ENCODE measurements around the gene CTDNEP1.

The CTDNEP1 gene

DNA sequence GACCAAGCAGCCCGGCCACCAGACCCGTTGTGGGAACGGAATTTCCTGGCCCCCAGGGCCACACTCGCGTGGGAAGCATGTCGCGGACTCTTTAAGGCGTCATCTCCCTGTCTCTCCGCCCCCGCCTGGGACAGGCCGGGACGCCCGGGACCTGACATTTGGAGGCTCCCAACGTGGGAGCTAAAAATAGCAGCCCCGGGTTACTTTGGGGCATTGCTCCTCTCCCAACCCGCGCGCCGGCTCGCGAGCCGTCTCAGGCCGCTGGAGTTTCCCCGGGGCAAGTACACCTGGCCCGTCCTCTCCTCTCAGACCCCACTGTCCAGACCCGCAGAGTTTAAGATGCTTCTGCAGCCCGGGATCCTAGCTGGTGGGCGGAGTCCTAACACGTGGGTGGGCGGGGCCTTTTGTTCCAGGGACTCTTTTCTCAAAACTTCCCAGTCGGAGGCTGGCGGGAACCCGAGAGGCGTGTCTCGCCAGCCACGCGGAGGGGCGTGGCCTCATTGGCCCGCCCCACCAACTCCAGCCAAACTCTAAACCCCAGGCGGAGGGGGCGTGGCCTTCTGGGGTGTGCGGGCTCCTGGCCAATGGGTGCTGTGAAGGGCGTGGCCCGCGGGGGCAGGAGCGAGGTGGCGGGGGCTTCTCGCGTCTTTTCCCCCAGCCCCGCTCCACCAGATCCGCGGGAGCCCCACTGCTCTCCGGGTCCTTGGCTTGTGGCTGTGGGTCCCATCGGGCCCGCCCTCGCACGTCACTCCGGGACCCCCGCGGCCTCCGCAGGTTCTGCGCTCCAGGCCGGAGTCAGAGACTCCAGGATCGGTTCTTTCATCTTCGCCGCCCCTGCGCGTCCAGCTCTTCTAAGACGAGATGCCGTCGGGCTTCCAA, 29.8 kb upstream of the CTDNEP1 start, which contains the start of gene SLC2A4:
SLC2A4 (plus strand) TSS at position 645 of the 879 bp plus-strand sequence; CDS start at position 862, 217 bp downstream.
- DNase-seq = peak; percentile 97

DNA sequence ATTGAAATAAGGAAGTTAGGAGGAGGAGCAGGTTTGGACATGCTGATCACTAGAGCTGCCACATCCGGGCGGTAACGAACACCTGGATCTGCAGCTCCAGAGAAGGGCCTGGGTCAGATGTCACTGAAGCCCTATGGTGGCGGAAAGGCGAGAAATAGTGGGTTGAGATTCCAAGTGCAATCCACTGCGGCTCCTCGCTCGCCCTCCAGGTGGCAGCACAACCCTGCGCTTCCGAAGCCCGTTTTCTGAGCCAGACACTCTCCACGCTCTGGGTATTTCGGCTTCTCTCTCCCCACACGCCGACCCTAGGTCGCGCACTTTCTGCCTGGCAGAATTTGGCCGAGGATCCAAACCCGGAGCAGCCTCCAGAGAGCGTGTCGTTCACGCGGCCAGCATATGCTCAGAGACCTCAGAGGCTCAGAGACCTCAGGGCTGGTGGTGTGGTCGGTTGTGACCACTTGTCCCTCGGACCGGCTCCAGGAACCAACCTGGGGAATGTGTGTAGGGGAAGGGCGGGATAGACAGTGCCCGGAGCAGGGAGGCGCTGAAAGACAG, 29.1 kb upstream of the CTDNEP1 start:
- peak; percentile 94 for DNase-seq

DNA sequence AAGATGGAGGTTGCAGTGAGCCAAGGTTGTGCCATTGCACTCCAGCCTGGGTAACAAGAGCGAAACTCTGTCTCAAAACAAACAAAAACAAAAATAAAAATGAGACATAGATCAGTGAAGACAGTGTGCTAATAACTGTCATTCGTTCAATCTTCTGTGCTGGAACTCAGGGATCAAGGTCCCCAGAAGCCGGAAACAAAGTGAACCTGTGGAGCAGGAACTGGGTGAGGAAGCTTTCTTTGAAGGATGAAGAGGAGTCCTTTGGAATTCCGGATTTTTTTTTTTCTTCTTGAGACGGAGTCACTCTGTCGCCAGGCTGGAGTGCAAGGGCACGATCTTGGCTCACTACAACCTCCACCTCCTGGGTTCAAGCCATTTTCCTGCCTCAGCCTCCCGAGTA, 27.9 kb upstream of the CTDNEP1 start:
- DNase-seq = no peak

DNA sequence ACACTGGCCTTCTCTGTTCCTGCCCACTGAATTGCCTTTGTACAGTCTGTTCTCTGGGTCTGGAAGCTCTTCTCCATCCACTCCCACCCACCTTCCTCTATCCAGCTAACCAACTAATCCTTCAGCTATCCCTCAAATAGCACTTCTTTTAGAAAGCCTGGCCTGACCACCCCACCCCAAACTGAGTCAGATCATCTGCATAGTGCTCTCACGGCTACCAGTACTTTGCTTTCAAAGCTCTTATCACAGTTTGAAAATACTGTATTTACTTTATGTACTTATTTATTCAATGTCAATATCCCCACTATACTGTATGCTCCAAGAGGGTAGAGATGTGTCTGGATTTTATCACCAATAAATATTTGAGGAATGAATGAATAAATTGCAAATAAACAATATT, 15.2 kb upstream of the CTDNEP1 start:
- no peak for DNase-seq

DNA sequence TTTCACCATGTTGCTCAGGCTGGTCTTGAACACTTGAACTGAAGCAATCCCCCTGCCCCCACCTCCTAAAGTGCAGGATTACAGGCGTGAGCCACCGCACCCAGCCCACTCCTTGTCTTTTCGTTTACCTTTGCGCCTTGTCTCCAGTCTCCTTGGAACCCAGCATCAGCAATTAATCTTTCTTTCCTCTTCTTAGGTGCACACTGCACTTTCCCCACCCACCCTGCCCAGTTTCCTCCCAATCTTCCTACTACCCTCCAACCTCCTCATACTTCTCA, 12.2 kb upstream of the CTDNEP1 start:
- DNase-seq = no peak

DNA sequence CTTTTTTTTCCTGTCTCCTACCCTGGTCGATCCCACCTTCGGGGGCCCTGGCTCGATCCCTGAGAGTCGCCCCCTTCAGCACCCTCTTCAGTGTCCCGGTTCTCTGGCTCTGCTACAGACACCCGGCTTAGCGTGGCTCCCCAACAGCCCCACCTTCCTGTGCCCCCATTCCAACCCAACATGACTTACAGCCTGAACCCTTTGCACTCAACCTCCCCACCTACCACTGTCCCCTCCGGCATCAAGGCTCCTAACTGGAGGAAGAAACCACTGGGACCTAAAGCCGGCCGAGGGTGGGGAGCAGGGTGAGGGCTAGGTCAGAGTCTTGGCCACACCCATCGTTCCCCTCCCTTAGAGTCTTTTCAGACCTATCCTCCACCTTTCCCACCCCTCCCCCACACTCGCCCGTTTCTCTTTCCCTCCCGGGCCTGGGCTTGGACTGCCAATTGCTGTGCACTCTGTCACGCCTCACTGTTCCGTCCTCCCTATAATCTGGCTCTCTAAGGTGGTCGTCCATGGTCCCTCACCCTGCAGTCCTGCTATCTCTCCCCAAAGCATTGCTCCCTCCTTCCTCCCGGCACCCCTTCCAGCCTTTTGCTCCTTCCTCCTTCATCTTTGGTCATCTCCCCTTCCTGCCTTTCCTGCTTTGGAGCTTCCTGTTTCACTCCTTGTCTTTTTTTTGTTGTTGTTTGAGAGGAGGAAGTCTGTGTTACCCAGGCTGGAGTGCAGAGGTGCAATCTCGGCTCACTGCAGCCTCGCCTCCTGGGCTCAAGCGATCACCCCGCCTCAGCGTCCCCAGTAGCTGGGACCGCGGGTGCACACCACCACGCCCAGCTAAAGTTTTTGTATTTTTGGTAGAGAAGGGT, 11.6 kb upstream of the CTDNEP1 start:
- DNase-seq = peak; percentile 68

DNA sequence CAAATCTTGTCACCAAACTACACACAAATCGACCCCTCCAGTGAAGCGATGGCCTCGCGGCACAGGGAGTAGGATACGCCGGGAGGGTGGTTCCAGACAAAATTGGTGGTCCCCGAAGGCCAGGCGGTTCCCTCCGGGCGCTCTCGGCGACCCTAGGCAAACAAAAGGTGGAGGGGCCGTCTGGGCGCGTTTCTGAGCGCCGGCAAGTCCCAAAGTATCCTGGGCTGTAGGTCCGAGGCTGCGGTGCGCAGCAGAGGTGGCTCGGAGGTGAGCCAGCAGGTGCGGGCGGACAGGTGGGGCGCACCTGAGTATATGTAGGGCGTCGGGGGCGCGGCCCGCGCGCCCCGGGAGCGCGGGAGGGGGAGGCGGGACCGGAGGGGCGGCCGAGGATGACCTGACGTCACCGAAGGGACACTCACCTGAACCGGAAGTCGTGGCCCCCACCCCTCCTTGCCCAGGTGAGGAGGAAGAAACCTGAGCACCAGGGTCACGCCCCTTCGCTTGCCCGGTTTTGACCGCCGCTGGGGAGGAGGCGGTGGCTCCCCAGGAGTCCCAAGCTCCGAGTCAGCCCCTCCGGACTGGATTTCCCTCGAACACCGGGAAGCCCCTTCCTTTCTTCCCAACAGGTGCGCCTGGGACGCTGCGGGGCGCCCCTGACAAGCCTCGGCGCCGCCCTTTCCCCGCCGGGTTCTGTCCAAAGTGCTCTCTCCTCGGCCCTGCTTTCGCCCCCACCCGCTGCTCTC, 10.8 kb upstream of the CTDNEP1 start, which contains the start of gene CLDN7:
CLDN7 (minus strand) TSS at position 287 of the 743 bp plus-strand sequence. CDS start 435 bp downstream, outside the sequence.
- DNase-seq = peak; percentile 72

DNA sequence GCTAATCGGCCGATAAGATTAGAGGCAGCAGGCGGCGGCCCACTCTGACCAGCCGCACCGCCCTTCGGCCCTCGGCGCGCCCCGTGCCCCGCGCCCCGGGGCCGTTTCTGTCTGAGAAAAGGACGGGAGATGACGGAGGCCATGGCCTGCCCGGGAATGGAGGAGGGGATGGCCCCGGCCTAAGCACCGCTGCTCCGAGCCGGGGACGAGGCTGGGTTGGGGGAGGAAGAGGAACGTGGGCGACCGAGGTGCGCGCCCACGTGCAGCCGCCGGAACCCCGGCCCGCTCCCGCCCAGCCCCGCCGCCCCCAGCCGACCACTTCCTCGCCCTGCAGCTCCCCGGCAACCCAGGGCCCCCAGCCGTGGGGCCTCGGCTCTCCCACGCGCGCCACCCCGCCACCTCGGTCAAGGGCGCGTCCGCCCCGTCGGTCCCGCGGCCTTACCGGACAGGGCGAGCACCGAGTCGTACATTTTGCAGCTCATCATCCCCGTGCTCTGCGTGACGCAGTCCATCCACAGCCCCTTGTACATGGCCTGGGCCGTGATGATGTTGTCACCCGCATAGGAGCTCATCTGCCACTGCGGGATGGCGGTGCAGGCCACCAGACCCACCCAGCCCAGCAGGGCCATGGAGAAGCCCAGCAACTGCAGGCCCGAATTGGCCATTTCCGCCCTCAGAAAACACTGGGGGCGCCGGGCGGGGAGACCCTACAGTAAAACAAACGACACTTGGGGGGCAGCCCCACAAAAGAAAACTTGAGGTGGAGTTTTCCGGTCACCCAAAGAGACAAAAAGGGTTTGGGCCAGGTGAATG, 10.1 kb upstream of the CTDNEP1 start:
- peak; percentile 76 for DNase-seq

DNA sequence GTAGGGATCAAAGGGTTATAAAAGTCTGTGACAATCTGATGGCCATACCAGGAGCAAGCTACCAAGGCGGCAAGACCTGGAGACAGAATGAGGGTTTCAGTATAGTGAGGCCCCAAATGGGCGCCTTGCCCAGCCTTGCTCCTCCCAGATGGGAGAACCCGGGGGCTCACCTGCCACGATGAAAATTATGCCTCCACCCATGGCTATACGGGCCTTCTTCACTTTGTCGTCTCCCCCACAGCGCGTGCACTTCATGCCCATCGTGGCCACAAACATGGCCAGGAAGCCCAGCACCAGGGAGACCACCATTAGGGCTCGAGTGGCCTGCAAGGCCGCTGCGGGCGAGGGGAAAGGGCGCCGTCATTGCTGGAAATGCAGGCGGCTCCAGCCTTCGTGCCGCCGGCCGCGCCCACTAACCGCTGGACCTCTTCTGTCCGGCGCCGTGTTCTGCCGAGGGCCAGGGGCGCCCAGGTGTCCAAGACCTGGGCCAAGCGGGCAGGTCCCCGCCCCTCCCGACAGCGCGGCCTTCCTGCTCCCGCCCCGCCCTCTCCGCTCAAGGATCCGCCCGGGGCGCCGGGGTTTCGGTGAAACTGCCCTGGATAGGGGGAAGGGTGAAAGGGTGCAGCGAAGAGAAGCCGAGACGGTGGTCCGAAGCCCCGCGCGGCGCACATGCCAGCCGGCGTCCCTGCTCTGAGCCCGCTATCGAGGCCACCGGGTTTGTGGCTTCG, 9.3 kb upstream of the CTDNEP1 start:
- no peak for DNase-seq

DNA sequence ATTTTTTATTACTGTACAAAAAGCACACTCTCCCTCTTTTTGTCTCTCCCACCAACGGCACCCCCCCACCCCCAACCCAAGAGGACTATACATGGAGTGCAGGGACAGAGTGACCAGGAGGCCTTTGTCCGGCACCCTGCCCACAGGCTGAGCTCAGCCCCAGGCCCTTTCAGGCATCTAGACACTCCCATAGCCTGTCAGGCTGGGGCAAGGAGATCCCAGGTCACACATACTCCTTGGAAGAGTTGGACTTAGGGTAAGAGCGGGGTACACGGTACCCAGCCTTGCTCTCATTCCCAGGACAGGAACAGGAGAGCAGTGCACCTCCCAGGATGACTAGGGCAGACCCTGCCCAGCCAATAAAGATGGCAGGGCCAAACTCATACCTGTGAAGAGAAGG, 8.6 kb upstream of the CTDNEP1 start:
- no peak for DNase-seq

DNA sequence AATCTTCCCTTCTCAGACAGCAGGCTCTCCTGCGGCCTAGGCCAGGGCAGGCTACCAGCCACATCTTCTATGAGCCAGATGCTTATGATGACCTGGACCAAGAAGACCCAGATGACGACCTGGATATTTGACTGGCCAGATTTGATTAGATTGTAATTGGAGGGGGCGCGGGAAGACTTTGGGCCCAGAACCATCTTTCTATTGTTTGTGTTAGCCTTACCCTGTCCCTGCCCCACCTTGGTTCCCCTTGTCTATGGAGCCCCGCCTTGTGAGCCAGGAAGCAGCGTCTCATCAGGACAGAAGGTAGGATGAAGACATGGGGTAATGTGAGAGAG, 8.0 kb upstream of the CTDNEP1 start:
- no peak for DNase-seq

DNA sequence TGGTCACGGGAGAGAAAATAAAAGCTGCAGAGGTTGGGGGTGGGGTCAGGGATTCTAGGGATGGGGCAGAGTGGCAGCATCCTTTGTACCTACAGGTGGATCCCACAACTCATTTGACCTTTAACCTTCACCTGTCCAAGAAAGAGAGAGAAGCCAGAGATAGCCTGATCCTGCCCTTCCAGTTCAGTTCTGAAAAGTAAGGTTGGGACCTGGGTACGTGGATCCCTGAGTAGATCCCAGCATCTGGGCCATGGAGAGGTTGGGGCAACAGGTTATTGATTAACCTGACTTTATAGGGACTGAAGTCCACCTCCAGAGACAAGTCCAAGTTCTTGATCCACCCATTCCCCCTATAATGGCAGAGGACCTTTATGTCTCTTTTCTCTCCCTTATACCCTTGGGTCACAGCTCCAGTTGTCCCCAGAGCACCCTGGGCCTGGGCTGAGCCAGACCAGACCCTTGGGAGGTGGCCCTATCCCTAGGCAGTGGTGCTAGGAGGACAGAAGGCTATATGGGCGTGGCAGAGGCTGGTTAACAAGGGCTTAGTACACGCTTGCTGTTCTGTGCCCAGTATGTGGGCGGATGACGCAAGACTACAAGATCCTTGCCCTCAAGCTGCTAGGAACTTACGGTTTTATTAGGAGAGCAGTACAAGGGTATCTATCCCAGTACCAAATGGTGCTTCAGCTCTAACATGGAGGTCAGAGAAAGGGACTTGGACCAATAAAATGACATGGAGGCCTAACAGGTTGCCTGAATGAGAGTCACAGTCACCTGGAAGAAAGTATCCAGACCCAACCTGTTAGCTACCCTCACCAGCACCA, 7.4 kb upstream of the CTDNEP1 start:
- no peak for DNase-seq

DNA sequence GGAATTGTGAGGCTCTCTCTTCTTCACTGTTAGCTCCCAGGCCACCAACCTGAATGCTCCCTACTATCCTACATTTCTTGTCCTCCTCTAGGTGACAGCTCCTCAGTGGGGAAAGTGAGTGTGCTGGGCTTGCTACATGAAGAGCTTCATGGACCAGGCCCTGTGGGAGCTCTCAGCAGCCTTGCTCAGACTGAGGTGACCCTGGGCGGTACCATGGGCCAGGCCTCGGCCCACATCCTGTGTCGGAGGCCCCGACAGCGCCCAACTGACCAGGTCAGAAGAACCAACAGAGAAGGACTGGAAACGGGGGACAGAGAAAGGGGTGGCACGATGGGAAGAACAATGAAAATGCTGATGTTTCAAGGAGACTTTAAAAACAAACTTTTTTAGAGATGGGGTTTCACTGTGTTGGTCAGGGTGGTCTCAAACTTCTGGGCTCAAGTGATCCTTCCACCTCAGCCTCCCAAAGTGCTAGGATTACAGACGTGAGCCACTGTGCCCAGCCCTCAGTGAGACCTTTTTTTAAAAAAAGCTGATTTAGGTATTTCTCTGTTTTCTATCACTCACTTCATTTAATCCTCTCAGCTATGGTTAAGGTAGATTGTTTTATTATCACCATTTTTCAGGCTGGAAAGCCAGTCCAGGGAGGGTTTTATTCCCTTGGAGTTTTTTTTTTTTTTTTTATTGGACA, 5.4 kb upstream of the CTDNEP1 start:
- DNase-seq = no peak

DNA sequence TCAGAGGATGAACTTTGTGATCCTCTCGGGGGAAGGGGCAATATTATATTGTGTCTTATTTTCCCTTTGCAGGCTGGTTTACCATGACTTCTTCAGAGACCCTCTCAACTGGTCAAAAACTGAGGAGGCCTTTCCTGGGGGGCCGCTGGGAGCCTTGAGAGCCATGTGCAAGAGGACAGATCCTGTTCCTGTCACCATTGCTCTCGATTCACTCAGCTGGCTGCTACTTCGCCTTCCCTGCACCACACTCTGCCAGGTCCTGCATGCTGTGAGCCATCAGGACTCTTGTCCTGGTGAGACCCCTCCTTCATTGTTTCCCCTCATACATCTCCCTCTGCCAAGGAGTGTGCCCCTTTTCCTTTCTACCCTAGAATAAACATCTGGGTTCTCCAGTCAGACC, 3.0 kb upstream of the CTDNEP1 start:
- DNase-seq = no peak

DNA sequence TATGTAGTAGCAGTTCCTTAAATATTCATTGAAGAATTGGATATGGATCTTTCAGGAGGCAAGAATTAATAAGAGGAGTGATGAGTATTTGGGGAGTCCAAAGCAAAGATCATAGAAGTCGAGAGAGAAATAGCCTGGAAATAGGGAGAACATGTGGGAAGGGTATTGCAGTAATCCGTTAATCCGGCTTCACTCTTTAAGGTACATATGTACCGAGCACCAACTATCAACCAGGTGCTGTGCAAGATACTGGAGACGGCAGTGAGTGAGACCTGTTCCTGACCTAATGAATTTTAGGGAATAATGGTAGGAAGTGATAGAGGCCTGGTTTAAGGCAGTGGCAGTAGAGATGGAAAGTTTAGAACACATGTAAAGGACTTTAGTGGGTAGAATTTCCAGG, 1.5 kb upstream of the CTDNEP1 start:
- no peak for DNase-seq

DNA sequence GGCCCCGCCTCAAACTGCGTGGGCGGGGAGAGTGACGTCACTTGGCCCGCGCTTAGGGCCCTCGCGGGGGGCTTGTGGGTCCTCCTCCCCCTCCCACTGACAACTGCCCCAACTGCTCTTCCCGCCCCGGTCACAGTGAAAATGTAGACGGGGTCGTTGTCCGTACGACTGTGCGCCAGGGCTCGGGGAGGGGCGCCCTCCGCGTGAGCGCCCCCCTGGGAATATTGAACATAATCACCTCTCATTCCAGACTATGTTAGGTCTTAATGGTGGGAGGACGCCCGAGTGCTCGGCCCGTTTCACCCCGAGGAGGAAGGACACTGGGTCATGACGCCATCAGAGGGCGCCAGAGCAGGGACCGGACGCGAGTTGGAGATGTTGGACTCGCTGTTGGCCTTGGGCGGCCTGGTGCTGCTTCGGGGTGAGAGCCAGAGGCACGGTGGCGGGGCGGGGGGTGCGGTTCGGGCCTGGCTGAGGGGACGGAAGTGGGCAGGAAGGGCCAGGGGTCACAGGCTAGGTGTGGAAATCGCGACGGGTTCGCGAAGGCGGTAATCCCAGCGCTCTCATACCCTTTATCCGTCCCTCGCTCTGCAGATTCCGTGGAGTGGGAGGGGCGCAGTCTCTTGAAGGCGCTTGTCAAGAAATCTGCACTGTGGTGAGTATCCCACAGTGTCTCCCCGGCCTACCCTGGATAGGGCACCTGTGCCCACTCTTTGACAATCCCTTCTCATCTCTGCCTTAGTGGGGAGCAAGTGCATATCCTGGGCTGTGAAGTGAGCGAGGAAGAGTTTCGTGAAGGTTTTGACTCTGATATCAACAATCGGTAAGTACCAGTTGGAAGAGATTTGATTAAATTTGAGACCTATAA, 876 bp upstream of the CTDNEP1 start, which contains the start of gene ELP5:
ELP5 (plus strand) TSS at position 40 of the 868 bp plus-strand sequence; CDS start at position 376, 336 bp downstream.
- no peak for DNase-seq

DNA sequence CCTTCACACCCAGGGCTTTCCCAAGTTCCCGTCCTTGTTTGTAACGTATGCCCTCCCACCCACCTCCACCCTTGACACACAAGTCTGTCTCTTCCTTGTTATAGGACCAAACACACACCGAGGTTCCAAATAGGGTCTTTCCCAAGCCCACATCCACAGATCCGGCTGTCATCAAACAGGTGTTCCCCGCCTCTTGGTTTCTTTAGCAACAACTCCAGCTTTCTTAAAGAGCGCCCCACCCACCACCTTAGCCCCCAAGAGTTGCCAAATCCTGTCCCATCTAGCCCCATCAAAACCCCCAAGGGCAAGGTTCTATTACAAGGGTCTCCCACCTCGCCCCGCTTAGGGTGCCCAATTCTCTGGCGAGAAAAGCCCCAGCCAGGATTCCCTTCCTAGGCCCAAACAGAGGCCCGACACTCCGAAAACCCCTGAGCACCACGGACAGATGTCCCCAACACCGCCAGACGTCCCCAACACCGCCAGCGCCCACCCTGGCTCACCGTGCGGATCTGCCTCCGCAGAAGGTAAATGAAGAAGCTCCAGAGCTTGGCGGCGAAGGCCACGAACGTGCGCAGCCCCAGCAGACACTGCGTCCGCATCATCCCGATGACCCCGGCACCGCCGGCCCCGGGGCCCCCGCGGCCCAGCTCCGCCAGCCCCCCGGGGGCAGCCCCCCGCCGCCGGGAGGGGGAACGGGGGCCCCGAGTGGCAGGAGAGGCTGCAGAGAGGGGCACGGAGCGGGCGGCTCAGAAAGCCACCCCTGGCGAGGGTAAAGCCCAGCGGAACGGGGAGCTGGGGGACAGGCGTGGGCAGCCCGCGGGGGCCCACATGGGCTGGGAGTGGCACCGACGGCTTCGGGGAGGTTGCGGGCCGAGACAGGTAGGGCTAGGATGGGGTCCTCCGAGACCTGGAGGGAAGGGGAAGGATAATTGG, 573 bp downstream of the CTDNEP1 start:
- peak; percentile 51 for DNase-seq

Data from right kidney (tissue), 1 donor.